ENCODE measurements around the gene SUPT5H. TPM values are rescaled to one million over a fixed set of nuclear protein-coding genes. Genes with fewer than 3 reads are reported as not detected.

Gene SUPT5H
- total RNA-seq, 3 donors from 2014 or later (not counting 1 experiment from before 2014, with no cell fraction given) = 228 to 256 (median 230) TPM

DNA sequence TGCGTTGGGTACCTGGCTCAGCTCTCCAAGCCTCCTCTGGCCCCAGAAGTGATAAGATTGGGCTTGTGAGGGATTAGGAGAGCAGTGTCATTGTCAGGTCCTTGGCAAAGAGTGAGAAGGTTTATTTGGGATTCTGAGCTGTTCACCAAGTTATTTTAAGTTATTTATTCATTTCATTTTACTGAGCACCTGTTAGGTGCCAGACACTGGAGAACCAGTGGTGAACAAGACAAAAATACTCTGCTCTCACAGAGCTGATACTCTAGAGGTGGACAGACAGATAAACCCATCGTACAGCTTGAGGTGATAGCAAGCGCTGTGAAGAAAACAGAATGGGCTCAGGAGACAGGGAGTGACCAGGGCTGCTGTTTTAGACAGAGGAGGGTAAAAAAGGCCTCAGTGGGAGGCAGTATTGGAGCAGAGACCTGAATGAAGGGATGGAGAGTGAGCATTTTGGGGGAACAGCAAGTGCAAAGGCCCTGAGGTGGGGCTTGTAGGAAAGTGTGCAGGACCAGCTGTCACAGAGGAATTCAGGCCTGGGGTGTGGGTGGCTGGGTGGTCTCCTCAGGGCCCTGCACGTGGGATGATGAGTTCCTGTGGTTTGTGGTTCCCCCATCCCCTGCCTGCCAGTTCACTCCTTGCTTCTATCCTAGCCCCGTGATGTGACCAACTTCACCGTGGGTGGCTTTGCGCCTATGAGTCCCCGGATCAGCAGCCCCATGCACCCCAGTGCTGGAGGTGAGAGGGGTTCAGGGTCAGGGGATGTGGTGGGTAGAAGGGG, 26.6 kb downstream of the SUPT5H start:
- WGBS (ENCODE audit: insufficient coverage) = 65% methylated on average over 8 of the region's 8 CpGs
- DNase-seq = no peak
- Mint-ChIP-seq H3K36me3 (peaks cover 6% of the 10 kb centered on the region), H3K4me1 (peaks cover 8 to 21% of the 10 kb centered on the region in 2 donors), H3K9me3 (no peaks in the 10 kb centered on the region), H3K27ac (peak overlapping the region; percentile 56 to 71), H3K4me3 (no peak overlapping the region), H3K27me3 (ENCODE audit: low read depth in 2 of 2) (no peaks in the 10 kb centered on the region)
- H3K4me3 ChIP-seq (ENCODE audit: low read length) = no peak overlapping the region
- TF ChIP-seq, protein P1, sequence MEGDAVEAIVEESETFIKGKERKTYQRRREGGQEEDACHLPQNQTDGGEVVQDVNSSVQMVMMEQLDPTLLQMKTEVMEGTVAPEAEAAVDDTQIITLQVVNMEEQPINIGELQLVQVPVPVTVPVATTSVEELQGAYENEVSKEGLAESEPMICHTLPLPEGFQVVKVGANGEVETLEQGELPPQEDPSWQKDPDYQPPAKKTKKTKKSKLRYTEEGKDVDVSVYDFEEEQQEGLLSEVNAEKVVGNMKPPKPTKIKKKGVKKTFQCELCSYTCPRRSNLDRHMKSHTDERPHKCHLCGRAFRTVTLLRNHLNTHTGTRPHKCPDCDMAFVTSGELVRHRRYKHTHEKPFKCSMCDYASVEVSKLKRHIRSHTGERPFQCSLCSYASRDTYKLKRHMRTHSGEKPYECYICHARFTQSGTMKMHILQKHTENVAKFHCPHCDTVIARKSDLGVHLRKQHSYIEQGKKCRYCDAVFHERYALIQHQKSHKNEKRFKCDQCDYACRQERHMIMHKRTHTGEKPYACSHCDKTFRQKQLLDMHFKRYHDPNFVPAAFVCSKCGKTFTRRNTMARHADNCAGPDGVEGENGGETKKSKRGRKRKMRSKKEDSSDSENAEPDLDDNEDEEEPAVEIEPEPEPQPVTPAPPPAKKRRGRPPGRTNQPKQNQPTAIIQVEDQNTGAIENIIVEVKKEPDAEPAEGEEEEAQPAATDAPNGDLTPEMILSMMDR (IDR thresholded peaks at IDR 0.05) = no peak
- H3K9me3 ChIP-seq (ENCODE audit: control insufficient read depth, insufficient read depth, low read length) = no peaks in the 10 kb centered on the region
- no peaks in the 10 kb centered on the region for H3K4me1 ChIP-seq (ENCODE audit: control insufficient read depth, insufficient read depth, low read length)
- H3K27me3 ChIP-seq (ENCODE audit: control insufficient read depth, insufficient read depth, low read length) = no peaks in the 10 kb centered on the region
- intact Hi-C loops (cut with micrococcal nuclease) = no loop called here
- peaks cover 82% of the 10 kb centered on the region for H3K36me3 ChIP-seq (ENCODE audit: control insufficient read depth, insufficient read depth, low read length)
- no peak for ATAC-seq
- H3K27ac ChIP-seq (ENCODE audit: low read length) = no peak overlapping the region

DNA sequence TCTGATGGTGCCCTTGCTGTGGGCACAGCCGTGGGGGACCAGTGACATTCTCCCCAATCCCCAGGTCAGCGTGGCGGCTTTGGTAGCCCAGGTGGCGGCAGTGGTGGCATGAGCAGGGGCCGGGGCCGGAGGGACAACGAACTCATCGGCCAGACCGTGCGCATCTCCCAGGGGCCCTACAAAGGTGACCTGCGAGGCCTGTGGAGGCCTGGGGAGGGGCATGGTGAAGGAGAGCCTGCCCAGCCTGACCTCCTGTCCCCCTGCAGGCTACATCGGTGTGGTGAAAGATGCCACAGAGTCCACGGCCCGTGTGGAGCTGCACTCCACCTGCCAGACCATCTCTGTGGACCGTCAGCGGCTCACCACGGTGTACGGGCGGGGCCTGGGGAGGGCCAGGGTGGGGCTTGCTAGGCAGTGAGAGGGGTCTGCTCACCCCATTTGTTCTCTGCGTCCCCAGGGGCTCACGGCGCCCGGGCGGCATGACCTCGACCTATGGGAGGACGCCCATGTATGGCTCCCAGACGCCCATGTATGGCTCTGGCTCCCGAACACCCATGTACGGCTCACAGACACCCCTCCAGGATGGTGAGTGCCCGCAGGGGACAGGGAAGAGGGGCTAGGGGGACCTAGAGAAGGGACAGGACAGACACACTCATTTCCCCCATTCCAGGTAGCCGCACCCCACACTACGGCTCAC, 27.5 kb downstream of the SUPT5H start:
- TF ChIP-seq, protein P1 (IDR thresholded peaks at IDR 0.05) = no peak
- no peaks in the 10 kb centered on the region for H3K27me3 ChIP-seq (ENCODE audit: control insufficient read depth, insufficient read depth, low read length)
- no peak overlapping the region for H3K4me3 ChIP-seq (ENCODE audit: low read length)
- H3K27ac ChIP-seq (ENCODE audit: low read length) = no peak overlapping the region
- Mint-ChIP-seq H3K4me3 (no peak overlapping the region), H3K36me3 (peaks cover 6% of the 10 kb centered on the region), H3K27me3 (ENCODE audit: low read depth in 2 of 2) (no peaks in the 10 kb centered on the region), H3K4me1 (peaks cover 8 to 21% of the 10 kb centered on the region in 2 donors), H3K9me3 (no peaks in the 10 kb centered on the region), H3K27ac (no peak overlapping the region)
- no peaks in the 10 kb centered on the region for H3K9me3 ChIP-seq (ENCODE audit: control insufficient read depth, insufficient read depth, low read length)
- no peaks in the 10 kb centered on the region for H3K4me1 ChIP-seq (ENCODE audit: control insufficient read depth, insufficient read depth, low read length)
- DNase-seq = no peak
- no peak for ATAC-seq
- 95% methylated on average over 32 of the region's 32 CpGs for WGBS (ENCODE audit: insufficient coverage)
- intact Hi-C loops (cut with micrococcal nuclease) = no loop called here
- peaks cover 72% of the 10 kb centered on the region for H3K36me3 ChIP-seq (ENCODE audit: control insufficient read depth, insufficient read depth, low read length)

DNA sequence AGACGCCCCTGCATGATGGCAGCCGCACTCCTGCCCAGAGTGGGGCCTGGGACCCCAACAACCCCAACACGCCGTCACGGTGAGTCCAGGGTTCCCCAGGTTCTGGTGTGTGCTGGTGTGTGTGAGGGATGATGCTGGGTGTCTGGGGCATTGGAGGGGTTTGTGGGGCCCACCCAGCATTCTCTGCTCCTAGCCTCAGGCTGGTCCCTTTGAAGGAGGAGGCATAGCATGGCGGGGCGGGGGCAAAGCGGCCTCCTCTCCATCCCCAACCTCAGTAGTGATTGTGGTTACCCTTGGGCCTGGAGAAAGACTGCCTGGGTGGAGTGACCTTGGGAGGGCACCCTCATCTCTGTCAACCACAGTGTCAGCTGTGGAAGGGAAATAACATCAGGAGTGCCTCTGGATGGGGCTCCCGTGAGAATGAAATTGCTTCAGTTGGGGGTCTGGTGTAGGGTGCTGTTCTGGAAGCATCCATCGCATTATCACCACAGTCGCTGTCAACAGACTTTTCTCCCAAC, 28.1 kb downstream of the SUPT5H start:
- no peak overlapping the region for H3K4me3 Mint-ChIP-seq
- H3K36me3 Mint-ChIP-seq = peaks cover 6% of the 10 kb centered on the region
- H3K4me3 ChIP-seq (ENCODE audit: low read length) = no peak overlapping the region
- no peaks in the 10 kb centered on the region for H3K27me3 Mint-ChIP-seq (ENCODE audit: low read depth in 2 of 2)
- H3K4me1 Mint-ChIP-seq = peaks cover 8 to 21% of the 10 kb centered on the region in 2 donors
- WGBS (ENCODE audit: insufficient coverage) = 97% methylated on average over 8 of the region's 11 CpGs
- no peak for ATAC-seq
- TF ChIP-seq, protein P1 (IDR thresholded peaks at IDR 0.05) = no peak
- H3K36me3 ChIP-seq (ENCODE audit: control insufficient read depth, insufficient read depth, low read length) = peaks cover 66% of the 10 kb centered on the region
- H3K4me1 ChIP-seq (ENCODE audit: control insufficient read depth, insufficient read depth, low read length) = no peaks in the 10 kb centered on the region
- DNase-seq = no peak
- intact Hi-C loops (cut with micrococcal nuclease) = no loop called here
- H3K9me3 Mint-ChIP-seq = no peaks in the 10 kb centered on the region
- no peaks in the 10 kb centered on the region for H3K27me3 ChIP-seq (ENCODE audit: control insufficient read depth, insufficient read depth, low read length)
- no peaks in the 10 kb centered on the region for H3K9me3 ChIP-seq (ENCODE audit: control insufficient read depth, insufficient read depth, low read length)
- peak overlapping the region; percentile 38 to 66 for H3K27ac Mint-ChIP-seq
- H3K27ac ChIP-seq (ENCODE audit: low read length) = no peak overlapping the region
